Mesendoderm (in vitro differentiated cells): ENCODE results near the gene SLA2.

Source experiments
- DNase-seq: peaks from one replicate; pipeline ENCODE4 v3.0.0; 2013
- H2AK5ac ChIP-seq: 2 replicates; pipeline ENCODE4 v1.6.1; 2013; ENCODE audit warnings: low read length, inconsistent platforms
- H2BK120ac ChIP-seq: 2 replicates; pipeline ENCODE4 v1.6.1; 2013; ENCODE audit warnings: low read depth, mild to moderate bottlenecking, low read length, moderate library complexity, mixed read lengths
- H2BK15ac ChIP-seq: replicated peaks from 2 replicates; pipeline ENCODE4 v1.6.1; 2013; ENCODE audit warnings: low read depth, mild to moderate bottlenecking, moderate library complexity
- H2BK5ac ChIP-seq: 2 replicates; pipeline ENCODE4 v1.6.1; 2013; ENCODE audit warnings: low read length, inconsistent platforms
- H3K18ac ChIP-seq: 2 replicates; pipeline ENCODE4 v1.6.1; 2013; ENCODE audit warnings: mild to moderate bottlenecking, low read length, mixed read lengths
- H3K23ac ChIP-seq: one replicate; pipeline ENCODE4 v1.6.1; 2013; ENCODE audit warnings: low read length
- H3K27ac ChIP-seq: 2 replicates; pipeline ENCODE4 v1.5.1; 2013; ENCODE audit warnings: low read depth, mild to moderate bottlenecking, inconsistent platforms, low read length, moderate library complexity
- H3K27me3 ChIP-seq: 2 replicates; pipeline ENCODE4 v1.6.1; 2013; ENCODE audit warnings: low read length, control low read depth, mild to moderate bottlenecking, inconsistent platforms; ENCODE audit not compliant: insufficient read depth, poor library complexity
- H3K36me3 ChIP-seq: 2 replicates; pipeline ENCODE4 v1.6.1; 2013; ENCODE audit warnings: low read length, inconsistent platforms; ENCODE audit not compliant: control insufficient read depth, insufficient read depth
- H3K4ac ChIP-seq: one replicate; pipeline ENCODE4 v1.6.1; 2013; ENCODE audit warnings: low read depth, mild to moderate bottlenecking, low read length, moderate library complexity
- H3K4me1 ChIP-seq: 2 replicates; pipeline ENCODE4 v1.6.1; 2013; ENCODE audit warnings: low read depth, low read length, inconsistent platforms; ENCODE audit not compliant: control insufficient read depth
- H3K4me2 ChIP-seq: 2 replicates; pipeline ENCODE4 v1.6.1; 2013; ENCODE audit warnings: low read length
- H3K4me3 ChIP-seq: 2 replicates; pipeline ENCODE4 v1.5.1; 2013; ENCODE audit warnings: mild to moderate bottlenecking, low read length
- H3K56ac ChIP-seq: one replicate; pipeline ENCODE4 v1.6.1; 2013; ENCODE audit warnings: low read length
- H3K79me1 ChIP-seq: 2 replicates; pipeline ENCODE4 v1.6.1; 2013; ENCODE audit warnings: low read length, inconsistent platforms
- H3K79me2 ChIP-seq: 2 replicates; pipeline ENCODE4 v1.6.1; 2013; ENCODE audit warnings: mild to moderate bottlenecking, low read length; ENCODE audit not compliant: control insufficient read depth, insufficient read depth
- H3K9ac ChIP-seq: 2 replicates; pipeline ENCODE4 v1.6.1; 2013; ENCODE audit warnings: low read length, inconsistent platforms
- H4K5ac ChIP-seq: one replicate; pipeline ENCODE4 v1.6.1; 2013; ENCODE audit warnings: low read length
- H4K8ac ChIP-seq: one replicate; pipeline ENCODE4 v1.6.1; 2013; ENCODE audit warnings: low read depth, mild to moderate bottlenecking, control low read depth, low read length, moderate library complexity
- whole genome bisulfite sequencing: extraction: QIAGEN DNeasy Blood & Tissue Kit; methylation state at CpG from one replicate; pipeline ENCODE4 v1.1.7; 2013; ENCODE audit warnings: low lambda C conversion rate, missing lambda C conversion rate; ENCODE audit not compliant: insufficient coverage; ENCODE audit errors: extremely low coverage; 5-methylcytosine and 5-hydroxymethylcytosine counted together

Gene SLA2

DNA sequence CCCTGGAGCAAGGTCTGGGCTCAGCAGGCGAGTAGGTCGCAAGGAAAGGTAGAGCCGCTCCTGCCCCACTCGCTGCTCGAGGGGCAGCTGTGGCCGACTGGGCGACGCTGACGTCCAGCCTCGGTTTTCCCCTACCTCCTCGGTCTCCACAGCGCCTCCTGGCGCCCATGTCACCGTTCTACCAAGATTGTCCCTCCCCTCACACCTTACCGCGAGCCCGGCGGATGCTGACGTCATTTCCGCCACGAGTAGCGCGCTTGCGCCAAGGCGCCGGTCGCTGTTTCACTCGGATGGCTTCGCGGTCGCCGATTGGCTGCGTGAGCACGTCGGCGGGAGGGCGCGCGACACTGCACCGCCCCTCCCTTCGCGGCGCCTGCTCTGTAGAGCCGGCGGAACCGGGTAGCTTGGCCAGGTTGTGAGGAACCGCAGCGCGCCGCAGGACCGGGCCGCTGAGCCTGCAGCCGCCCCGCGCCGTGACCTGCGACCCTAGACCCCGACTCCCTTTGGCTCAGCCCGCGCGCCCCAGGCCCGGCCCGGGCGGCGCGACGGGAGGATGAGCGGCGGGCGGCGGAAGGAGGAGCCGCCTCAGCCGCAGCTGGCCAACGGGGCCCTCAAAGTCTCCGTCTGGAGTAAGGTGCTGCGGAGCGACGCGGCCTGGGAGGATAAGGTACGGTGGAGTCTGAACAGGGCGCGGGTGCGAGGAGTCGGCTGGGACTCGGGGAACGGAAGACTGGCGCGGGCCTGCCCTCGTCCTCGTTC is 40.4 kb downstream of the SLA2 start, which contains the start of gene RAB5IF:
Gene RAB5IF, plus strand, starts transcription at position 381 of the 759 bp plus-strand sequence. Its CDS starts 173 bp downstream, at position 554.
- Histone ChIP-seq H2AK5ac (peak within 1 kb of the TSS; percentile 38), H4K8ac (no peak within 1 kb of the TSS), H3K79me1 (peaks cover 11% of the 10 kb centered on the region), H3K27me3 (no peaks in the 10 kb centered on the region), H3K4me1 (peaks cover 2% of the 10 kb centered on the region), H3K18ac (peak within 1 kb of the TSS; percentile 29), H2BK15ac (no peak within 1 kb of the TSS), H3K56ac (peak within 1 kb of the TSS; percentile 99), H3K4ac (peak within 1 kb of the TSS; percentile 62), H3K79me2 (peaks cover 25% of the 10 kb centered on the region), H4K5ac (no peak within 1 kb of the TSS), H3K36me3 (peaks cover 8% of the 10 kb centered on the region), H3K4me2 (peak within 1 kb of the TSS; percentile 91), H3K27ac (peak within 1 kb of the TSS; percentile 56), H2BK5ac (peak within 1 kb of the TSS; percentile 35), H2BK120ac (peak within 1 kb of the TSS; percentile 33), H3K9ac (peak within 1 kb of the TSS; percentile 93), H3K4me3 (peak within 1 kb of the TSS; percentile 97), H3K23ac (no peak within 1 kb of the TSS)
- WGBS = no CpG with 5 or more reads among the region's 90 CpGs
- DNase-seq = peak; percentile 99

DNA sequence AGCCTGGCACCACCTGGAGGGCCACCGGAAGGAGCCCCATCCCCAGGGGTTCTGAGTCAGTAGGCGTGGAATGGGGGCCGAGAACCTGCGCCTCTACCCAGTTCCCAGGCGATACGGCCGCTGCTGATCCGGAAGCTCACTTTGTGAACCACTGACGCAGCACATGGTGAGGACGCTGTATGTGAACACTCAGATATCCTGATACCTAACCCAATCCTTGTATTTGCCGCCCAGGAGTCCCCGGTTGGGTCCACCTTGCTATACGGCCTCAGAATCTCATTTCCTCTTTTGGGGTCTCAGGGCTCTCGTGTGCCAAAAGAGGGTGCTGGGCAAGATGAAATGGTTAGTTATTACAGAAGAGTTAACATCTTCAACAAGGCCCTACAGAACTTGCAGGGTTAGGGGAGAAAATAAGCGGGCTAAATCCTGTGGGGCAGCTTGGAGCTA is 41.0 kb downstream of the SLA2 start:
- Histone ChIP-seq H2AK5ac (no peak overlapping the region), H3K56ac (peak overlapping the region; percentile 73), H3K36me3 (peaks cover 8% of the 10 kb centered on the region), H3K27ac (no peak overlapping the region), H3K27me3 (no peaks in the 10 kb centered on the region), H3K79me1 (peaks cover 11% of the 10 kb centered on the region), H3K9ac (peak overlapping the region; percentile 60), H3K18ac (peak overlapping the region; percentile 29), H3K4me2 (peak overlapping the region; percentile 19), H3K79me2 (peaks cover 25% of the 10 kb centered on the region), H3K4me3 (no peak overlapping the region), H2BK5ac (no peak overlapping the region), H3K4ac (peak overlapping the region; percentile 62), H2BK120ac (peak overlapping the region; percentile 33), H4K8ac (no peak overlapping the region), H4K5ac (no peak overlapping the region), H3K4me1 (peaks cover 2% of the 10 kb centered on the region), H2BK15ac (no peak overlapping the region), H3K23ac (no peak overlapping the region)
- no peak for DNase-seq
- WGBS = no CpG with 5 or more reads among the region's 15 CpGs

GRCh38 chr20:36601540-36601939 is 44.5 kb downstream of the SLA2 start:
- DNase-seq = no peak
- Histone ChIP-seq H3K56ac (peak overlapping the region; percentile 7), H2BK120ac (no peak overlapping the region), H3K27me3 (no peaks in the 10 kb centered on the region), H2BK15ac (no peak overlapping the region), H3K79me1 (peaks cover 4% of the 10 kb centered on the region), H3K36me3 (no peaks in the 10 kb centered on the region), H3K9ac (no peak overlapping the region), H4K5ac (no peak overlapping the region), H3K79me2 (peaks cover 9% of the 10 kb centered on the region), H3K18ac (no peak overlapping the region), H2AK5ac (no peak overlapping the region), H3K4me1 (peaks cover 6% of the 10 kb centered on the region), H2BK5ac (no peak overlapping the region), H3K27ac (no peak overlapping the region), H4K8ac (no peak overlapping the region), H3K4me3 (no peak overlapping the region), H3K4me2 (no peak overlapping the region), H3K23ac (no peak overlapping the region), H3K4ac (no peak overlapping the region)
- WGBS = no CpG with 5 or more reads among the region's 1 CpG

GRCh38 chr20:36599912-36600345 is 46.1 kb downstream of the SLA2 start:
- H3K79me1 ChIP-seq = no peaks in the 10 kb centered on the region
- no CpG with 5 or more reads among the region's 5 CpGs for WGBS
- no peak overlapping the region for H3K23ac ChIP-seq
- H3K27ac ChIP-seq = no peak overlapping the region
- H3K4me1 ChIP-seq = peaks cover 5% of the 10 kb centered on the region
- H3K9ac ChIP-seq = no peak overlapping the region
- no peak overlapping the region for H4K5ac ChIP-seq
- H2BK5ac ChIP-seq = no peak overlapping the region
- H3K36me3 ChIP-seq = no peaks in the 10 kb centered on the region
- no peak overlapping the region for H3K56ac ChIP-seq
- no peak overlapping the region for H2BK120ac ChIP-seq
- H4K8ac ChIP-seq = no peak overlapping the region
- H3K79me2 ChIP-seq = no peaks in the 10 kb centered on the region
- no peak overlapping the region for H2AK5ac ChIP-seq
- no peak overlapping the region for H3K18ac ChIP-seq
- no peaks in the 10 kb centered on the region for H3K27me3 ChIP-seq
- no peak overlapping the region for H3K4me2 ChIP-seq
- H2BK15ac ChIP-seq = no peak overlapping the region
- H3K4ac ChIP-seq = no peak overlapping the region
- no peak for DNase-seq
- no peak overlapping the region for H3K4me3 ChIP-seq

GRCh38 chr20:36593347-36593929 is 52.6 kb downstream of the SLA2 start:
- Histone ChIP-seq H3K18ac (no peak overlapping the region), H4K8ac (no peak overlapping the region), H3K23ac (no peak overlapping the region), H3K27me3 (no peaks in the 10 kb centered on the region), H3K79me2 (no peaks in the 10 kb centered on the region), H3K79me1 (peaks cover 2% of the 10 kb centered on the region), H3K4ac (no peak overlapping the region), H2AK5ac (no peak overlapping the region), H2BK15ac (no peak overlapping the region), H3K9ac (no peak overlapping the region), H3K27ac (no peak overlapping the region), H2BK5ac (no peak overlapping the region), H3K36me3 (peaks cover 1% of the 10 kb centered on the region), H3K4me3 (no peak overlapping the region), H3K56ac (no peak overlapping the region), H3K4me1 (peaks cover 7% of the 10 kb centered on the region), H2BK120ac (no peak overlapping the region), H4K5ac (no peak overlapping the region), H3K4me2 (no peak overlapping the region)
- no CpG with 5 or more reads among the region's 5 CpGs for whole genome bisulfite sequencing
- no peak for DNase-seq
